ENCODE data around the gene MBD5. TPM values are rescaled to one million over a fixed set of nuclear protein-coding genes. Genes with fewer than 3 reads are reported as not detected.

MBD5 gene
- total and polyA plus RNA-seq, 3 donors from 2014 or later = 29.0 to 60.3 (median 55.4) TPM

- no peaks in the 10 kb centered on the region for H3K27me3 ChIP-seq
- TF ChIP-seq POLR2A (IDR thresholded peaks at IDR 0.05) = no peak
- TF ChIP-seq, protein P1, sequence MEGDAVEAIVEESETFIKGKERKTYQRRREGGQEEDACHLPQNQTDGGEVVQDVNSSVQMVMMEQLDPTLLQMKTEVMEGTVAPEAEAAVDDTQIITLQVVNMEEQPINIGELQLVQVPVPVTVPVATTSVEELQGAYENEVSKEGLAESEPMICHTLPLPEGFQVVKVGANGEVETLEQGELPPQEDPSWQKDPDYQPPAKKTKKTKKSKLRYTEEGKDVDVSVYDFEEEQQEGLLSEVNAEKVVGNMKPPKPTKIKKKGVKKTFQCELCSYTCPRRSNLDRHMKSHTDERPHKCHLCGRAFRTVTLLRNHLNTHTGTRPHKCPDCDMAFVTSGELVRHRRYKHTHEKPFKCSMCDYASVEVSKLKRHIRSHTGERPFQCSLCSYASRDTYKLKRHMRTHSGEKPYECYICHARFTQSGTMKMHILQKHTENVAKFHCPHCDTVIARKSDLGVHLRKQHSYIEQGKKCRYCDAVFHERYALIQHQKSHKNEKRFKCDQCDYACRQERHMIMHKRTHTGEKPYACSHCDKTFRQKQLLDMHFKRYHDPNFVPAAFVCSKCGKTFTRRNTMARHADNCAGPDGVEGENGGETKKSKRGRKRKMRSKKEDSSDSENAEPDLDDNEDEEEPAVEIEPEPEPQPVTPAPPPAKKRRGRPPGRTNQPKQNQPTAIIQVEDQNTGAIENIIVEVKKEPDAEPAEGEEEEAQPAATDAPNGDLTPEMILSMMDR (IDR thresholded peaks at IDR 0.05) = no peak
- WGBS, 2 donors = 42 to 49% methylated on average over 4 of the region's 4 CpGs
- no peak for DNase-seq
- no peaks in the 10 kb centered on the region for H3K4me1 ChIP-seq
- no peaks in the 10 kb centered on the region for H3K36me3 ChIP-seq (ENCODE audit: low read depth, missing control alignments)
- intact Hi-C loops (cut with DNase I; ENCODE audit: low total_unique reads) = no loop called here
- H3K4me3 ChIP-seq = no peak overlapping the region
- no peak overlapping the region for H3K27ac ChIP-seq
- no peaks in the 10 kb centered on the region for H3K9me3 ChIP-seq
Measured at GRCh38 chr2:148483665-148484064, 462.8 kb downstream of the MBD5 start.

DNA sequence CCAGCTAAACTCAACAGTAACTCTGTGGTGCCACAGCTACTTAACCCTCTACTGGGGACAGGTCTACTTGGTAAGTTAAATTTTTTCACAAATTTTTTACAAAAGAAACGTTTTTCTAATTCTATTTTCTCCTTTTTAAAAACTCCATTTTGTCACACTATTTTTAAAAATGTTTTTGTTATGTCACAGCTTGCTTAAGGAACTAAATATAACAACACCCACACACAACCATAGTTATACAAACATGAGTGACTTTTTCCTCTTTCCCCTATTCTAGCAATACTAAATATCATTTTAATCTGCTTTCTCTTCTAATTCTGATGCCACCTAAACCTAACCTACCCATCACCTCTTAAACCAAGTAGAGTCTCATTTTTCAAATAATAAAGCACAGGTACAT is 463.2 kb downstream of the MBD5 start:
- Histone ChIP-seq H3K4me3 (no peak overlapping the region), H3K27me3 (no peaks in the 10 kb centered on the region), H3K4me1 (no peaks in the 10 kb centered on the region), H3K36me3 (ENCODE audit: low read depth, missing control alignments) (no peaks in the 10 kb centered on the region), H3K9me3 (no peaks in the 10 kb centered on the region), H3K27ac (no peak overlapping the region)
- intact Hi-C loops (cut with DNase I; ENCODE audit: low total_unique reads) = no loop called here
- TF ChIP-seq POLR2A (IDR thresholded peaks at IDR 0.05) = no peak
- TF ChIP-seq, protein P1 (IDR thresholded peaks at IDR 0.05) = no peak
- WGBS, 2 donors = 35 to 59% methylated on average over 1 of the region's 1 CpG
- no peak for DNase-seq

GRCh38 chr2:148486655-148487054 is 465.8 kb downstream of the MBD5 start:
- Histone ChIP-seq H3K9me3 (no peaks in the 10 kb centered on the region), H3K4me1 (no peaks in the 10 kb centered on the region), H3K27ac (no peak overlapping the region), H3K36me3 (ENCODE audit: low read depth, missing control alignments) (no peaks in the 10 kb centered on the region), H3K27me3 (no peaks in the 10 kb centered on the region), H3K4me3 (no peak overlapping the region)
- no peak for DNase-seq
- intact Hi-C loops (cut with DNase I; ENCODE audit: low total_unique reads) = no loop called here
- no peak for TF ChIP-seq POLR2A (IDR thresholded peaks at IDR 0.05)
- TF ChIP-seq, protein P1 (IDR thresholded peaks at IDR 0.05) = no peak

DNA sequence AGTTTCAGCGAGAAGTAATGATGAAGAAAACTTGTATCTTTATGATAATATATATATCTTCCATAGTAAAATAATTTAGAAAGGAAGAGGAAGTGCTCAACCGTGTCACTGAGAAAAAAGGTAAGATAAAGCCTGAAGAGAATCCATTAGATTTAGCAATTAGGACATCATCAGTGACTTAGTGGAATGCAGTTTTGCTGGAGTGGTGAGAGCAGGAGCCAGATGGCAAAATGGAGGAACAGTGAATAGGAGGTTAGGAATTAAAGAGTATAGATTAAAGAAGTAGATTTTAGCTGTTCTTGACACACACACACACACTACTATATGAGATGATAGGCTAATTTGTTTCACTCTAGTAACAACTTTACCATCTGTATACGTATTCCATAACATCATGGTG is 466.5 kb downstream of the MBD5 start:
- H3K36me3 ChIP-seq (ENCODE audit: low read depth, missing control alignments) = no peaks in the 10 kb centered on the region
- no peaks in the 10 kb centered on the region for H3K27me3 ChIP-seq
- no peak overlapping the region for H3K27ac ChIP-seq
- intact Hi-C loops (cut with DNase I; ENCODE audit: low total_unique reads) = no loop called here
- no peaks in the 10 kb centered on the region for H3K4me1 ChIP-seq
- no peak for TF ChIP-seq POLR2A (IDR thresholded peaks at IDR 0.05)
- TF ChIP-seq, protein P1 (IDR thresholded peaks at IDR 0.05) = no peak
- WGBS, 2 donors = 88 to 90% methylated on average over 3 of the region's 3 CpGs
- H3K9me3 ChIP-seq = no peaks in the 10 kb centered on the region
- no peak for DNase-seq
- H3K4me3 ChIP-seq = no peak overlapping the region

- intact Hi-C loops (cut with DNase I; ENCODE audit: low total_unique reads) = no loop called here
- H3K27me3 ChIP-seq = no peaks in the 10 kb centered on the region
- H3K4me1 ChIP-seq = no peaks in the 10 kb centered on the region
- WGBS, 2 donors = 92% methylated on average over 4 of the region's 4 CpGs
- no peak overlapping the region for H3K4me3 ChIP-seq
- H3K36me3 ChIP-seq (ENCODE audit: low read depth, missing control alignments) = no peaks in the 10 kb centered on the region
- TF ChIP-seq, protein P1 (IDR thresholded peaks at IDR 0.05) = no peak
- no peak for TF ChIP-seq POLR2A (IDR thresholded peaks at IDR 0.05)
- DNase-seq = no peak
- no peak overlapping the region for H3K27ac ChIP-seq
- no peaks in the 10 kb centered on the region for H3K9me3 ChIP-seq
Measured at GRCh38 chr2:148490840-148491439, 470.0 kb downstream of the MBD5 start.
